ENCODE results near the gene ANXA6. TPM values are rescaled to one million over a fixed set of nuclear protein-coding genes. Genes with fewer than 3 reads are reported as not detected.

Gene ANXA6
- total RNA-seq, 3 donors from 2014 or later (not counting 1 experiment from before 2014, with no cell fraction given), result 504 to 629 (median 535) TPM

GRCh38 chr5:151147033-151147432 is 10.5 kb downstream of the ANXA6 start:
- Mint-ChIP-seq H3K4me3 (peak overlapping the region; percentile 35), H3K9me3 (no peaks in the 10 kb centered on the region), H3K27ac (peak overlapping the region; percentile 80 to 95), H3K27me3 (ENCODE audit: low read depth in 2 of 2) (no peaks in the 10 kb centered on the region), H3K36me3 (no peaks in the 10 kb centered on the region), H3K4me1 (peaks cover 90 to 100% of the 10 kb centered on the region in 2 donors)
- no peak for ATAC-seq
- intact Hi-C loops (cut with micrococcal nuclease), result no loop called here
- no peak for TF ChIP-seq CTCF (IDR thresholded peaks at IDR 0.05)
- no peak overlapping the region for H3K4me3 ChIP-seq (ENCODE audit: low read length)
- peaks cover 49% of the 10 kb centered on the region for H3K36me3 ChIP-seq (ENCODE audit: control insufficient read depth, insufficient read depth, low read length)
- H3K4me1 ChIP-seq (ENCODE audit: control insufficient read depth, insufficient read depth, low read length), result peaks cover 100% of the 10 kb centered on the region
- no peaks in the 10 kb centered on the region for H3K27me3 ChIP-seq (ENCODE audit: control insufficient read depth, insufficient read depth, low read length)
- 97% methylated on average over 4 of the region's 4 CpGs for WGBS (ENCODE audit: insufficient coverage)
- H3K27ac ChIP-seq (ENCODE audit: low read length), result no peak overlapping the region
- no peaks in the 10 kb centered on the region for H3K9me3 ChIP-seq (ENCODE audit: control insufficient read depth, insufficient read depth, low read length)
- no peak for DNase-seq

GRCh38 chr5:151146061-151146460 is 11.5 kb downstream of the ANXA6 start:
- no peak for DNase-seq
- Histone ChIP-seq H3K27ac (ENCODE audit: low read length) (peak overlapping the region; percentile 16), H3K27me3 (ENCODE audit: control insufficient read depth, insufficient read depth, low read length) (no peaks in the 10 kb centered on the region), H3K36me3 (ENCODE audit: control insufficient read depth, insufficient read depth, low read length) (peaks cover 55% of the 10 kb centered on the region), H3K4me3 (ENCODE audit: low read length) (no peak overlapping the region), H3K9me3 (ENCODE audit: control insufficient read depth, insufficient read depth, low read length) (no peaks in the 10 kb centered on the region), H3K4me1 (ENCODE audit: control insufficient read depth, insufficient read depth, low read length) (peaks cover 100% of the 10 kb centered on the region)
- Mint-ChIP-seq H3K9me3 (no peaks in the 10 kb centered on the region), H3K4me1 (peaks cover 90 to 100% of the 10 kb centered on the region in 2 donors), H3K27me3 (ENCODE audit: low read depth in 2 of 2) (no peaks in the 10 kb centered on the region), H3K27ac (peak overlapping the region; percentile 80 to 95), H3K36me3 (no peaks in the 10 kb centered on the region), H3K4me3 (peak overlapping the region; percentile 75)
- intact Hi-C loops (cut with micrococcal nuclease), result no loop called here
- ATAC-seq, result no peak
- TF ChIP-seq CTCF (IDR thresholded peaks at IDR 0.05), result no peak

GRCh38 chr5:151144922-151145321 is 12.7 kb downstream of the ANXA6 start:
- intact Hi-C loops (cut with micrococcal nuclease), result no loop called here
- Mint-ChIP-seq H3K4me1 (peaks cover 85 to 100% of the 10 kb centered on the region in 2 donors), H3K27ac (peak overlapping the region; percentile 80 to 95), H3K36me3 (no peaks in the 10 kb centered on the region), H3K4me3 (no peak overlapping the region), H3K27me3 (ENCODE audit: low read depth in 2 of 2) (no peaks in the 10 kb centered on the region), H3K9me3 (no peaks in the 10 kb centered on the region)
- H3K9me3 ChIP-seq (ENCODE audit: control insufficient read depth, insufficient read depth, low read length), result no peaks in the 10 kb centered on the region
- no peak overlapping the region for H3K27ac ChIP-seq (ENCODE audit: low read length)
- ATAC-seq, result no peak
- WGBS (ENCODE audit: insufficient coverage), result 70% methylated on average over 7 of the region's 7 CpGs
- TF ChIP-seq CTCF (IDR thresholded peaks at IDR 0.05), result no peak
- no peak for DNase-seq
- peaks cover 63% of the 10 kb centered on the region for H3K36me3 ChIP-seq (ENCODE audit: control insufficient read depth, insufficient read depth, low read length)
- H3K27me3 ChIP-seq (ENCODE audit: control insufficient read depth, insufficient read depth, low read length), result no peaks in the 10 kb centered on the region
- H3K4me3 ChIP-seq (ENCODE audit: low read length), result no peak overlapping the region
- peaks cover 100% of the 10 kb centered on the region for H3K4me1 ChIP-seq (ENCODE audit: control insufficient read depth, insufficient read depth, low read length)

GRCh38 chr5:151144275-151144674 is 13.3 kb downstream of the ANXA6 start:
- DNase-seq (no peak), ATAC-seq (no peak)
- Mint-ChIP-seq H3K9me3 (no peaks in the 10 kb centered on the region), H3K4me1 (peaks cover 88 to 100% of the 10 kb centered on the region in 2 donors), H3K27me3 (ENCODE audit: low read depth in 2 of 2) (no peaks in the 10 kb centered on the region), H3K27ac (peak overlapping the region; percentile 80 to 95), H3K36me3 (no peaks in the 10 kb centered on the region), H3K4me3 (peak overlapping the region; percentile 4)
- H3K9me3 ChIP-seq (ENCODE audit: control insufficient read depth, insufficient read depth, low read length), result no peaks in the 10 kb centered on the region
- H3K27me3 ChIP-seq (ENCODE audit: control insufficient read depth, insufficient read depth, low read length), result no peaks in the 10 kb centered on the region
- 82% methylated on average over 4 of the region's 6 CpGs for WGBS (ENCODE audit: insufficient coverage)
- intact Hi-C loops (cut with micrococcal nuclease), result no loop called here
- H3K4me3 ChIP-seq (ENCODE audit: low read length), result no peak overlapping the region
- H3K4me1 ChIP-seq (ENCODE audit: control insufficient read depth, insufficient read depth, low read length), result peaks cover 100% of the 10 kb centered on the region
- peaks cover 70% of the 10 kb centered on the region for H3K36me3 ChIP-seq (ENCODE audit: control insufficient read depth, insufficient read depth, low read length)
- H3K27ac ChIP-seq (ENCODE audit: low read length), result no peak overlapping the region
- no peak for TF ChIP-seq CTCF (IDR thresholded peaks at IDR 0.05)

Data from natural killer cell (primary cell).